GM23338 (cell line): ENCODE results near the gene PTER. TPM values are rescaled to one million over a fixed set of nuclear protein-coding genes. Genes with fewer than 3 reads are reported as not detected.

Experiments used
- ATAC-seq: fragments of 200-7000 bp; cut with Tn5 transposase; 3 replicates; pipeline ENCODE4 v1.9.1; 2020
- DNase-seq: peaks from one replicate; pipeline ENCODE4 v3.0.0-alpha.2; 2015; ENCODE audit warnings: low spot score
- H2AFZ ChIP-seq: fragments of 200-600 bp; sonication (generic); 2 replicates; pipeline ENCODE4 v1.8.0; 2016; ENCODE audit warnings: antibody characterized with exemption, mild to moderate bottlenecking, moderate library complexity
- H3F3A ChIP-seq: fragments of 200-600 bp; sonication (generic); replicated peaks from 2 replicates; pipeline ENCODE4 v1.8.0; 2017; ENCODE audit warnings: antibody characterized with exemption, mixed run types, low read depth
- H3K27ac ChIP-seq: fragments of 200-600 bp; sonication (generic); 2 replicates; pipeline ENCODE4 v1.6.1; 2016; ENCODE audit warnings: low read depth
- H3K27me3 ChIP-seq: fragments of 200-600 bp; sonication (generic); 2 replicates; pipeline ENCODE4 v1.8.0; 2016; ENCODE audit warnings: mild to moderate bottlenecking, mixed run types, moderate library complexity; ENCODE audit not compliant: insufficient read depth
- H3K36me3 ChIP-seq: fragments of 200-600 bp; sonication (generic); 2 replicates; pipeline ENCODE4 v1.8.0; 2016; ENCODE audit warnings: mild to moderate bottlenecking; ENCODE audit not compliant: insufficient read depth
- H3K4me1 ChIP-seq: fragments of 200-600 bp; sonication (generic); 2 replicates; pipeline ENCODE4 v1.8.0; 2016; ENCODE audit warnings: mild to moderate bottlenecking, moderate library complexity; ENCODE audit not compliant: insufficient read depth
- H3K4me2 ChIP-seq: fragments of 200-600 bp; sonication (generic); 2 replicates; pipeline ENCODE4 v1.7.1; 2017; ENCODE audit warnings: mixed run types
- H3K4me3 ChIP-seq: fragments of 200-600 bp; sonication (generic); 2 replicates; pipeline ENCODE4 v1.6.1; 2016; ENCODE audit warnings: mixed run types
- H3K79me2 ChIP-seq: fragments of 200-600 bp; sonication (generic); replicated peaks from 2 replicates; pipeline ENCODE4 v1.8.0; 2017; ENCODE audit warnings: mild to moderate bottlenecking; ENCODE audit not compliant: insufficient read depth
- H3K9me2 ChIP-seq: fragments of 200-600 bp; sonication (generic); 2 replicates; pipeline ENCODE4 v1.8.0; 2017; ENCODE audit not compliant: insufficient read depth
- H4K20me1 ChIP-seq: fragments of 200-600 bp; sonication (generic); replicated peaks from 2 replicates; pipeline ENCODE4 v1.8.0; 2017; ENCODE audit warnings: mild to moderate bottlenecking; ENCODE audit not compliant: insufficient read depth
- H3K27ac Mint-ChIP-seq: 2 replicates; pipeline ENCODE4 v1.8.0; 2020; ENCODE audit warnings: inconsistent platforms, mild to moderate bottlenecking, moderate library complexity, mixed read lengths
- H3K27me3 Mint-ChIP-seq: 3 replicates; pipeline ENCODE4 v1.8.0; 2022; ENCODE audit warnings: low read depth, mild to moderate bottlenecking, moderate library complexity, mixed read lengths, inconsistent platforms; ENCODE audit not compliant: insufficient read depth, poor library complexity
- H3K36me3 Mint-ChIP-seq: 3 replicates; pipeline ENCODE4 v1.8.0; 2021; ENCODE audit warnings: low read depth, mild to moderate bottlenecking, inconsistent platforms, moderate library complexity, mixed read lengths
- H3K4me1 Mint-ChIP-seq: 3 replicates; pipeline ENCODE4 v1.8.0; 2020; ENCODE audit warnings: mild to moderate bottlenecking, inconsistent platforms, mixed read lengths
- H3K4me3 Mint-ChIP-seq: 3 replicates; pipeline ENCODE4 v1.8.0; 2021; ENCODE audit warnings: moderate library complexity, mild to moderate bottlenecking, inconsistent platforms, mixed read lengths
- H3K9me3 Mint-ChIP-seq: 3 replicates; pipeline ENCODE4 v1.8.0; 2020; ENCODE audit warnings: moderate library complexity, mild to moderate bottlenecking, inconsistent platforms, mixed read lengths
- CREB1 ChIP-seq: fragments of 250-450 bp; sonication (Bioruptor Pico); IDR thresholded peaks from 2 replicates; pipeline ENCODE4 v1.5.0; 2020; ENCODE audit warnings: low read depth, mild to moderate bottlenecking, moderate library complexity
- ETS1 ChIP-seq: IDR thresholded peaks from 2 replicates; pipeline ENCODE4 v1.6.1; 2016; ENCODE audit warnings: antibody characterized with exemption
- JUNB ChIP-seq: IDR thresholded peaks from one replicate; pipeline ENCODE4 v1.6.1; 2016; ENCODE audit warnings: antibody characterized with exemption; ENCODE audit not compliant: unreplicated experiment
- REST ChIP-seq: IDR thresholded peaks from one replicate; pipeline ENCODE4 v1.6.1; 2018; ENCODE audit warnings: antibody characterized with exemption; ENCODE audit not compliant: unreplicated experiment
- ZNF331 ChIP-seq: fragments of 250-450 bp; sonication (Bioruptor Pico); IDR thresholded peaks from 2 replicates; pipeline ENCODE4 v1.5.0; 2020; ENCODE audit warnings: low read depth, mild to moderate bottlenecking, moderate library complexity
- polyA plus RNA-seq: library from polyadenylated mRNA; unstranded; fragments of >200 nt; fragmentation: Nextera tagmentation; extraction: Ambion mirVana; gene quantifications from 2 replicates; pipeline ENCODE4 v1.2.1, GENCODE V29; 2016
- total RNA-seq: library from RNA; depleted of rRNA; stranded (reverse); fragments of >200 nt; shearing (Covaris generic); gene quantifications from 2 replicates; pipeline ENCODE4 v1.2.3, GENCODE V29; 2014
- TF ChIP-seq, protein P1 (sequence below), 2 experiments: fragments of 200-600 bp in 1 of 2; sonication (generic) in 1 of 2; conservative IDR thresholded peaks; 2 replicates each; pipeline versions ENCODE4 v1.5.1 to v1.6.1; 2016 to 2017; ENCODE audit warnings: antibody characterized with exemption in 2 of 2, low read depth in 2 of 2, mild to moderate bottlenecking in 2 of 2, moderate library complexity in 1 of 2

PTER gene
- total and polyA plus RNA-seq, 2 experiments from 2014 or later, result 4.8 to 4.9 TPM

DNA sequence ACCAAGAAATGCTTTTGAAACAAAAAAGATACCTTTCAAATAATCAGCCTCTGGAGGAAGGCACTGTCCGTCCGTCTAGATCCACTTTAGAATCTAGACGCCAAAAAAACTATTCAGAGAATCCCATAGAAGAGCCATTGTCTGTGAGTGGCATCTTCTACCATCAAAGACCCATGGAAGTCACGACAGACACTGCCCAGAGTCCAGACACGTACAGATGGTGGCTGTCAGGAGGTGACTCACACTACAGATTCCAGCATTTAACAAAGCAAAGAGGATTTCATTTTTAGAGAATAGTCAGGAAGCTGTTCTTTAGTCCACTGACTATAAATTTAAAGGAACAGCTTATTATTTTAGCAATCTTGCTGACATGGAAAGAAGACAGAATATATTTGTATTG is 73.2 kb downstream of the PTER start (continued):
- TF ChIP-seq, protein P1, sequence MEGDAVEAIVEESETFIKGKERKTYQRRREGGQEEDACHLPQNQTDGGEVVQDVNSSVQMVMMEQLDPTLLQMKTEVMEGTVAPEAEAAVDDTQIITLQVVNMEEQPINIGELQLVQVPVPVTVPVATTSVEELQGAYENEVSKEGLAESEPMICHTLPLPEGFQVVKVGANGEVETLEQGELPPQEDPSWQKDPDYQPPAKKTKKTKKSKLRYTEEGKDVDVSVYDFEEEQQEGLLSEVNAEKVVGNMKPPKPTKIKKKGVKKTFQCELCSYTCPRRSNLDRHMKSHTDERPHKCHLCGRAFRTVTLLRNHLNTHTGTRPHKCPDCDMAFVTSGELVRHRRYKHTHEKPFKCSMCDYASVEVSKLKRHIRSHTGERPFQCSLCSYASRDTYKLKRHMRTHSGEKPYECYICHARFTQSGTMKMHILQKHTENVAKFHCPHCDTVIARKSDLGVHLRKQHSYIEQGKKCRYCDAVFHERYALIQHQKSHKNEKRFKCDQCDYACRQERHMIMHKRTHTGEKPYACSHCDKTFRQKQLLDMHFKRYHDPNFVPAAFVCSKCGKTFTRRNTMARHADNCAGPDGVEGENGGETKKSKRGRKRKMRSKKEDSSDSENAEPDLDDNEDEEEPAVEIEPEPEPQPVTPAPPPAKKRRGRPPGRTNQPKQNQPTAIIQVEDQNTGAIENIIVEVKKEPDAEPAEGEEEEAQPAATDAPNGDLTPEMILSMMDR (conservative IDR thresholded peaks at IDR 0.05; ENCODE audit: low read depth in 2 of 2), result no peak
- TF ChIP-seq JUNB (no peak), CREB1 (CRISPR knock-in tag) (no peak)

GRCh38 chr10:16510843-16511242 is 74.0 kb downstream of the PTER start:
- H4K20me1 ChIP-seq, result no peaks in the 10 kb centered on the region
- ATAC-seq (no peak), DNase-seq (no peak)
- Mint-ChIP-seq H3K36me3 (no peaks in the 10 kb centered on the region), H3K27me3 (peaks cover 5% of the 10 kb centered on the region), H3K4me3 (no peak overlapping the region), H3K4me1 (no peaks in the 10 kb centered on the region), H3K27ac (no peak overlapping the region), H3K9me3 (no peaks in the 10 kb centered on the region)
- no peaks in the 10 kb centered on the region for H3K9me2 ChIP-seq
- H3F3A ChIP-seq, result no peaks in the 10 kb centered on the region
- no peak overlapping the region for H3K4me3 ChIP-seq
- H3K27ac ChIP-seq, result no peak overlapping the region
- H3K4me2 ChIP-seq, result no peak overlapping the region
- no peaks in the 10 kb centered on the region for H3K79me2 ChIP-seq
- H3K4me1 ChIP-seq, result no peaks in the 10 kb centered on the region
- no peaks in the 10 kb centered on the region for H3K36me3 ChIP-seq
- no peak overlapping the region for H2AFZ ChIP-seq
- no peaks in the 10 kb centered on the region for H3K27me3 ChIP-seq
- no peak for TF ChIP-seq ZNF331 (CRISPR knock-in tag)
- no peak for TF ChIP-seq ETS1

GRCh38 chr10:16518822-16519221 is 82.0 kb downstream of the PTER start:
- H3K27me3 ChIP-seq, result peaks cover 55% of the 10 kb centered on the region
- H3K4me3 Mint-ChIP-seq, result peak overlapping the region; percentile 87; the same call in 2 of the 3 replicates

More at GRCh38 chr10:16518822-16519221, 82.0 kb downstream of the PTER start:
- ATAC-seq, result no peak
- peak overlapping the region; percentile 80 for H3K4me3 ChIP-seq
- peaks cover 31% of the 10 kb centered on the region for H3K4me1 Mint-ChIP-seq
- H4K20me1 ChIP-seq, result peaks cover 3% of the 10 kb centered on the region
- no peaks in the 10 kb centered on the region; the same call in 2 of the 3 replicates for H3K9me3 Mint-ChIP-seq
- H3K36me3 Mint-ChIP-seq, result no peaks in the 10 kb centered on the region
- H3K79me2 ChIP-seq, result no peaks in the 10 kb centered on the region
- no peak overlapping the region for H3K27ac ChIP-seq
- H3F3A ChIP-seq, result no peaks in the 10 kb centered on the region
- no peaks in the 10 kb centered on the region for H3K9me2 ChIP-seq
- H2AFZ ChIP-seq, result no peak overlapping the region
- peak overlapping the region; percentile 99 for H3K4me2 ChIP-seq
- H3K36me3 ChIP-seq, result no peaks in the 10 kb centered on the region
- DNase-seq, result peak; percentile 32
- no peak overlapping the region for H3K27ac Mint-ChIP-seq
- peaks cover 13% of the 10 kb centered on the region for H3K4me1 ChIP-seq
- peaks cover 32% of the 10 kb centered on the region for H3K27me3 Mint-ChIP-seq
- TF ChIP-seq REST, result no peak
- TF ChIP-seq, protein P1 (conservative IDR thresholded peaks at IDR 0.05; ENCODE audit: low read depth in 2 of 2), result peak in 1 of 2 experiments; percentile 29; a peak in 3 of 4 replicates
